AG04450 (cell line): ENCODE data around the gene TLX1. TPM values are rescaled to one million over a fixed set of nuclear protein-coding genes. Genes with fewer than 3 reads are reported as not detected.
A peak's percentile ranks its signal among the peaks of the same experiment; 100 is the strongest.

Source experiments
- CTCF ChIA-PET: fragments of 300-600, 350-600 bp; formaldehyde crosslinking; extraction: SDS; loops from one replicate; lab custom pipeline; 2022; ENCODE audit warnings: antibody characterized with exemption, inconsistent platforms; lab: Charles Lee
- POLR2A ChIA-PET: fragments of 350-600 bp; formaldehyde crosslinking; extraction: SDS; loops from one replicate; lab custom pipeline; 2021; ENCODE audit warnings: antibody characterized with exemption, inconsistent platforms; lab: Yijun Ruan, JAX
- DNase-seq: peaks from one replicate; pipeline ENCODE4 v3.0.0-alpha.2; 2011; ENCODE audit warnings: low read depth, low spot score
- H3K27ac ChIP-seq: one replicate; pipeline ENCODE4 v1.5.1; 2012; ENCODE audit warnings: low read depth, low read length, control low read depth
- H3K27me3 ChIP-seq: one replicate; pipeline ENCODE4 v1.6.0; 2012; ENCODE audit warnings: low read length; ENCODE audit not compliant: control insufficient read depth, insufficient read depth
- H3K4me3 ChIP-seq: 2 replicates; pipeline ENCODE4 v1.5.1; 2011; ENCODE audit warnings: mild to moderate bottlenecking, low read depth, low read length, control low read depth
- H3K9me3 ChIP-seq: 2 replicates; pipeline ENCODE4 v1.5.1; 2012; ENCODE audit warnings: low read length; ENCODE audit not compliant: control insufficient read depth, insufficient read depth
- CTCF ChIP-seq: IDR thresholded peaks from 2 replicates; pipeline ENCODE4 v1.5.1; 2011; ENCODE audit warnings: low read depth, low read length, control low read depth, inconsistent platforms
- polyA plus RNA-seq: library from polyadenylated mRNA; depleted of rRNA; stranded (reverse); fragments of >200 nt; gene quantifications from 2 replicates; pipeline ENCODE4 v1.2.3, GENCODE V29; 2011

Gene TLX1
- polyA plus RNA-seq, 1 experiment = not detected

GRCh38 chr10:101136007-101136707 lies 5.1 kb downstream of the TLX1 start:
- TF ChIP-seq CTCF = no peak
- Histone ChIP-seq H3K9me3 (no peaks in the 10 kb centered on the region; the same call in 1 of the 2 replicates), H3K27me3 (peaks cover 96% of the 10 kb centered on the region), H3K4me3 (no peak overlapping the region), H3K27ac (no peak overlapping the region)
- POLR2A ChIA-PET = no interaction called here
- DNase-seq = no peak
- CTCF ChIA-PET = no interaction called here

GRCh38 chr10:101136708-101137121 lies 5.6 kb downstream of the TLX1 start:
- Histone ChIP-seq H3K27me3 (peaks cover 97% of the 10 kb centered on the region), H3K9me3 (no peaks in the 10 kb centered on the region; the same call in 1 of the 2 replicates), H3K4me3 (no peak overlapping the region), H3K27ac (no peak overlapping the region)
- POLR2A ChIA-PET = no interaction called here
- no peak for TF ChIP-seq CTCF
- DNase-seq = no peak
- CTCF ChIA-PET = no interaction called here

GRCh38 chr10:101137271-101137670 lies 6.2 kb downstream of the TLX1 start:
- Histone ChIP-seq H3K4me3 (no peak overlapping the region), H3K27me3 (peaks cover 96% of the 10 kb centered on the region), H3K27ac (no peak overlapping the region), H3K9me3 (no peaks in the 10 kb centered on the region; the same call in 1 of the 2 replicates)
- no peak for DNase-seq
- POLR2A ChIA-PET = no interaction called here
- CTCF ChIA-PET = no interaction called here
- TF ChIP-seq CTCF = no peak

GRCh38 chr10:101138788-101139420 lies 7.8 kb downstream of the TLX1 start:
- H3K27me3 ChIP-seq = peaks cover 94% of the 10 kb centered on the region
- no peaks in the 10 kb centered on the region; the same call in 1 of the 2 replicates for H3K9me3 ChIP-seq
- DNase-seq = no peak
- ChIA-PET POLR2A (no interaction called here), CTCF (interaction anchor here (1.3 to 10.7 kb wide), 3 partner anchors 41 to 89 kb away, joined by 4 to 304 read pairs (median 61); no protein-coding TSS in a partner anchor)
- no peak for TF ChIP-seq CTCF
- no peak overlapping the region for H3K27ac ChIP-seq
- H3K4me3 ChIP-seq = no peak overlapping the region

- H3K27me3 ChIP-seq = peaks cover 93% of the 10 kb centered on the region
- H3K4me3 ChIP-seq = no peak overlapping the region
- no peak overlapping the region for H3K27ac ChIP-seq
- POLR2A ChIA-PET = no interaction called here
- TF ChIP-seq CTCF = peak; percentile 59
- no peak for DNase-seq
- CTCF ChIA-PET = interaction anchor here (1.3 to 10.7 kb wide), 3 partner anchors 42 to 89 kb away, joined by 4 to 304 read pairs (median 61); no protein-coding TSS in a partner anchor
- no peaks in the 10 kb centered on the region; the same call in 1 of the 2 replicates for H3K9me3 ChIP-seq
These were observed 8.4 kb downstream of the TLX1 start for GRCh38 chr10:101139421-101139911.
